ENCODE data around the gene PTGS2.

PTGS2 gene

GRCh38 chr1:186680245-186681061, at the start of gene PTGS2:
Gene PTGS2, minus strand, starts transcription at chr1:186680423. Its CDS starts 133 bp downstream, at chr1:186680290.
- DNase-seq (ENCODE audit: low spot score), result peak; percentile 88

- peak; percentile 34 for DNase-seq (ENCODE audit: low spot score)
Measured at GRCh38 chr1:186722711-186723309, 42.6 kb upstream of the PTGS2 start.

GRCh38 chr1:186717286-186717685, 37.1 kb upstream of the PTGS2 start:
- no peak for DNase-seq (ENCODE audit: low spot score)

- DNase-seq (ENCODE audit: low spot score), result no peak
Measured at GRCh38 chr1:186715887-186716809, 35.9 kb upstream of the PTGS2 start.

- no peak for DNase-seq (ENCODE audit: low spot score)
Measured at GRCh38 chr1:186710696-186711095, 30.5 kb upstream of the PTGS2 start.

GRCh38 chr1:186708694-186709097, 28.5 kb upstream of the PTGS2 start:
- no peak for DNase-seq (ENCODE audit: low spot score)

GRCh38 chr1:186703209-186703766, 23.1 kb upstream of the PTGS2 start:
- DNase-seq (ENCODE audit: low spot score), result no peak

GRCh38 chr1:186700722-186701121, 20.5 kb upstream of the PTGS2 start:
- no peak for DNase-seq (ENCODE audit: low spot score)

- no peak for DNase-seq (ENCODE audit: low spot score)
Measured at GRCh38 chr1:186699519-186699918, 19.3 kb upstream of the PTGS2 start.

GRCh38 chr1:186689907-186690306, 9.7 kb upstream of the PTGS2 start:
- no peak for DNase-seq (ENCODE audit: low spot score)

- DNase-seq (ENCODE audit: low spot score), result no peak
Measured at GRCh38 chr1:186689376-186689775, 9.2 kb upstream of the PTGS2 start.

- no peak for DNase-seq (ENCODE audit: low spot score)
Measured at GRCh38 chr1:186683652-186684410, 3.6 kb upstream of the PTGS2 start.

GRCh38 chr1:186682736-186683135, 2.5 kb upstream of the PTGS2 start:
- DNase-seq (ENCODE audit: low spot score), result no peak

GRCh38 chr1:186681801-186682200, 1.6 kb upstream of the PTGS2 start:
- no peak for DNase-seq (ENCODE audit: low spot score)

GRCh38 chr1:186681121-186681520, 898 bp upstream of the PTGS2 start:
- no peak for DNase-seq (ENCODE audit: low spot score)

- no peak for DNase-seq (ENCODE audit: low spot score)
Measured at GRCh38 chr1:186679924-186680244, 339 bp downstream of the PTGS2 start.

GRCh38 chr1:186678155-186678554, 2.1 kb downstream of the PTGS2 start:
- no peak for DNase-seq (ENCODE audit: low spot score)

GRCh38 chr1:186672596-186672995, 7.6 kb downstream of the PTGS2 start:
- DNase-seq (ENCODE audit: low spot score), result no peak

- DNase-seq (ENCODE audit: low spot score), result no peak
Measured at GRCh38 chr1:186672131-186672530, 8.1 kb downstream of the PTGS2 start.

GRCh38 chr1:186671136-186671825, 8.9 kb downstream of the PTGS2 start:
- no peak for DNase-seq (ENCODE audit: low spot score)
